Cardiac fibroblast (primary cell): ENCODE results near the gene FUCA1.
"Not testable (repeated sequence)": the region's sequence is repeated elsewhere in the genome, so short reads cannot be mapped to it uniquely, and the experiment has no call there.

Experiments
- DNase-seq, 2 donors: peaks; one replicate each; pipeline versions ENCODE4 v3.0.0 to v3.0.0-alpha.2; 2010; ENCODE audit warnings: low read depth in 2 of 2
- H3K4me3 ChIP-seq, 2 donors: replicated peaks in 1 of 2; 1 replicate in 1 of 2; 2 replicates in 1 of 2; pipeline ENCODE4 v1.5.1; 2011; ENCODE audit warnings: low read depth in 2 of 2, low read length in 2 of 2, mild to moderate bottlenecking in 2 of 2, moderate library complexity in 1 of 2
- TF ChIP-seq, protein P1 (sequence below): IDR thresholded peaks from one replicate; pipeline ENCODE4 v1.5.1; 2011; ENCODE audit warnings: low read depth, mild to moderate bottlenecking, low read length, inconsistent platforms

Gene FUCA1

DNA sequence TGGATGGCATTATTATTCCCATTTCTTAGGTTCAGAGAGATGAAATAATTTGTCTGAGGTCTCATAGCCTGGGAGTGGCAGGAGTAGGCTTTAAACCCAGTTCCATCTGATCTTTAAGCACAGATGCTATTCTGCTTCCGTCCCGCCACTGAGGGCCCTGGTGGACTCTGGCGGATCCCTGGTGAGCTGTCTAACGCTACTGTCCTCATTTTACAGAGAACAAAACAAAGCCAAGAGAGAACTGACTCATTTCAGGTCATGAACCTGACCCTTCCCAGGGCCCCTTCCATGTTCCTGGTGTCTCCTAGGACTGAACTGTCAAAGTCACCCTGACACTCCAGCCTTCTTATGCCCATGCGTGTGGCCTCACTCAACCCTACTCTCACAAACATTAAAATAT, 64.4 kb downstream of the FUCA1 start:
- DNase-seq = no peak
- H3K4me3 ChIP-seq = no peak overlapping the region
- TF ChIP-seq, protein P1, sequence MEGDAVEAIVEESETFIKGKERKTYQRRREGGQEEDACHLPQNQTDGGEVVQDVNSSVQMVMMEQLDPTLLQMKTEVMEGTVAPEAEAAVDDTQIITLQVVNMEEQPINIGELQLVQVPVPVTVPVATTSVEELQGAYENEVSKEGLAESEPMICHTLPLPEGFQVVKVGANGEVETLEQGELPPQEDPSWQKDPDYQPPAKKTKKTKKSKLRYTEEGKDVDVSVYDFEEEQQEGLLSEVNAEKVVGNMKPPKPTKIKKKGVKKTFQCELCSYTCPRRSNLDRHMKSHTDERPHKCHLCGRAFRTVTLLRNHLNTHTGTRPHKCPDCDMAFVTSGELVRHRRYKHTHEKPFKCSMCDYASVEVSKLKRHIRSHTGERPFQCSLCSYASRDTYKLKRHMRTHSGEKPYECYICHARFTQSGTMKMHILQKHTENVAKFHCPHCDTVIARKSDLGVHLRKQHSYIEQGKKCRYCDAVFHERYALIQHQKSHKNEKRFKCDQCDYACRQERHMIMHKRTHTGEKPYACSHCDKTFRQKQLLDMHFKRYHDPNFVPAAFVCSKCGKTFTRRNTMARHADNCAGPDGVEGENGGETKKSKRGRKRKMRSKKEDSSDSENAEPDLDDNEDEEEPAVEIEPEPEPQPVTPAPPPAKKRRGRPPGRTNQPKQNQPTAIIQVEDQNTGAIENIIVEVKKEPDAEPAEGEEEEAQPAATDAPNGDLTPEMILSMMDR = no peak

DNA sequence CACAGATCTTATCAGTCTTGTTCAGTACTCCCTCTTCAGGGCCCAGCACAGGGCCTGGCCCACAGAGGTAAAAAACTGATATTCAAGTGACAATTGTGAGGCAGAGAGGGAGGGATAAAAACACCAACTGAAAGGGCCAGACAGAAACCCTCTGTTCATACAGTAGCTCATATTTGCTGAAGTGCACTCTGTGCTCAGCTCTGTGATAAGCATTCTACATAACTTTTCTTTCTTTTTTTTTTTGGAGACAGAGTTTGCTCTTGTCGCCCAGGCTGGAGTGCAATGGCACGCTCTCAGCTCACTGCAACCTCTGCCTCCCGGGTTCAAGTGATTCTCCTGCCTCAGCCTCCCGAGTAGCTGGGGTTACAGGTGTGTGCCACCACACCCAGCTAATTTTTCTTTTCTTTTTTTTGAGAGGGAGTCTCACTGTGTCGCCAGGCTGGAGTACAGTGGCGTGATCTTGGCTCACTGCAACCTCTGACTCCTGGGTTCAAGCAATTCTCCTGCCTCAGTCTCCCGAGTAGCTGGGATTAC, 65.2 kb downstream of the FUCA1 start:
- H3K4me3 ChIP-seq, DNase-seq: not testable (repeated sequence)

DNA sequence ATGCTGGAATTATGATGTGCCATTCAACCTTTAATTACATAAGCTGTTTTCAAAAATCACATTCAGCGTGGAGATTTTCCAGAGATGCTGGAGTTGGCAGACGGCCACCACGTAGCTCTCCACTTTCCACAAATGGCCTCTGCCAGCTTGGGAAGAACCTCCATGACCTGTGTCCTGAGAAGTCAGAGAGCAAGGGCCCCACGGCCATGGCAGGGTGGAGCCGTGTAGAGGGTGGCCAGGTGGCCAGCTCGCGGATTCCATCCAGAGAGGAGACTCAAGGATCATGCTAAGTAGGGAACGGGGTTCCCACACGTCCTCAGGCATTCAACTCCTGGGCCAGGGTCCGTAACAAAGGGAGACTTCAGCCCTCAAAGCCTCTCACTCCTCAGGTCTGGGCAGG, 66.2 kb downstream of the FUCA1 start:
- TF ChIP-seq, protein P1 = no peak
- H3K4me3 ChIP-seq = no peak overlapping the region
- no peak for DNase-seq

DNA sequence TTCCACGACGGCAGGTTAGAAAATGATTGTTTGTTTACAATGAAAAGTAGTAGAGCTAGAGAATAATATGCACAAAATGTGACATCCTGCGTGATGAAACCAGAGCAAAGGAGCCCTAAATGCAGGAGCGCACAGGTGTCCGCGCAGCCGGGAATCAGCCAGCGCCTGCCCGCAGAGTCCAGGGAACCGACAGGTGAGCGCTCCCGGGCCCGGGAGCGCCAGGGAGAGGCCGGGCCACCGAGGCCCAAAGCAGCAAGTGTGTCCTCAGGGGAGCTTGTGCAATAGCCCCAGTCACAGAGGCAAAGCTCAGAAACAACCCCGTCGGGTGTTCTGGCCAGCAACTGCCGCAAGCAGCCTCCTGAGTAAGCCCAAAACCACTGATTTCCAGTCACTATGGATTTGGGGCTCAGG, 66.7 kb downstream of the FUCA1 start:
- TF ChIP-seq, protein P1 = no peak
- DNase-seq = no peak
- peak overlapping the region; percentile 84 to 96 for H3K4me3 ChIP-seq

DNA sequence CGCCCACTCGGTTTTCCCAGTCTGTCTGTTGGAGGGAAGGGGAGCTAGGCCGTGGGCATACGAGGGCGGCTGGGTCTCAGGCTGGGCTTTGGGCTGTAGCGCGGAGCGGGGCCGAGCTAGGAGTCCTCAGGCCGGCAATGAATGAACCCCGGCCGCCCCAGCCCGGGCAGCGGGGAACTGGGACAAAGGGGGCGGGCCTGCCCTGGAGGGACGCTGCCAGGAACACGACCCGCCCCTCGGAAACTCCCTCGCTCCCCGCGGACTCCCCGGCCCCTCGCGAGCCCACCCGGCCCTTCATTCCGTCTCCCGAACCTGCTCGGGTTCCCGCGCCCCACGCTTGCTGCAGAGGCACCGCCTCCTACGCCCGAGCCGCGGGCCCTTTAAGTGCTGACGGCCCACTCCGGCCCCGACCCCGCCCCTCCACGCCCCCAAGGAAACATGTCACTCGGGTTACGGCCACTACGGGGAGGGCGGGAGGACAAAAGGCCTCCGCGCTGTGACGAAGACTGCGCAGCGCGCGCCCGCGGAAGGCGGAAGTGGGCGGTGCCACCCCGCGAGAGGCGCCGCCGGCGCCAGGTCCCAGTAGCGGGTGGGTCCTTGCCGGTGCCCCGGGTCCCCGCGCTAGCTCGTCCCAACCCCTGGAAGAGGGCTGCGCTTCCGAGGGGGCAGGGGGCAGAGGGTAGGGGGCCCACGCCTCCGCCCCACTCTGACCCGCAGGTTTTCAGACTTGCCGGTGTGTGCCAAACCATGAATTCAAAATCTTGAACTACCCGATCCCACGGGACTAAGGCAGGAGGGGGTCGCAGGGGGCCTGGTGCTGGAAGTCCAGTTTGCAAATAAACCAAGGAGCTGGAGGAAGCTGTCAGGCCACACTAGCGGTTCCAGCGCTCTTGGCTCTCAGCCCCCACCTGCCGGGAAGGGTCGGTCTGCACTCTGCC, 67.4 kb downstream of the FUCA1 start, which contains the start of gene GALE:
Gene GALE (minus strand): TSS at position 355 of the 938 bp plus-strand sequence. CDS start 1,747 bp downstream, outside the sequence.
- peak; percentile 95 to 97 for DNase-seq
- H3K4me3 ChIP-seq = peak within 1 kb of the TSS; percentile 84 to 96
- TF ChIP-seq, protein P1 = no peak

DNA sequence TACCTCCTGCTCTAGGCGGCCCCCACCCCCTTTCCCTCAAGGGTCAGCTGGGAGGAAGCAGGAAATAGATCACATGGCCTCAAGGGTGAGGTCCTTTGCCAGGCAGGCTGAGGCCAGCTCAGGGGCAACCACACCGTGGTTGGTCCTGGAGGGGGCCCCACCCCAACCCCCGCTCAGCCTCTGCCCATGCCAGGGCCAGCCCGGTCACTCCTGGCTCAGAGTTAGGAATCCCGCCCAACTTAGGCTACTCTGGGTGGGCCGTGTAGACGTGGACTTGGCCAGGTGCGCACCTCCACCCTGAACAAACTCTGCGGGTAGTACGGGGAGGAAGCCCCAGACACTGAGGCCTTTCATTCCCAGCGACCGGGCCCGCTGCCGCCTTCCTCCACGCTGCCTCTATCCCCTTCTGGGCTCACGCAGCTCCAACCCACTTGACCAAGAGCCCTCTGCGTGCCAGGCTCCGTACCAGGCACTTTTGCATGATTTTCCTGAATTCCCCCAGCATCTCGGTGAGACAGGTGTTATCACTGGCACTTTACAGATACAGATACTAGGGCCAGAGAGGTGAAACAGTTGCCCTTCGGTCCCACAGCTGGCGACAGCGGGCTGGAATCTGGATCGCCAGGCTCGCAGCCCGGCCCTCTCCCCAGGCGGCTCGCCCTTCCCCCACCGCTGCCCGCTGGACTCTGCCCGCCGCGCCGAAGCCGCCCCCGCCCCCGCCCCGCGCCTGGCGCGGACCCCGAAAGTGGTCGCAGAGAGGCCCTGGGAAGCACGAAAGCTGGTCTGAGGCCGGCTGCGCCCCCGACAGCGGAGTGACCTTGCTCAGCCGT, 68.3 kb downstream of the FUCA1 start:
- TF ChIP-seq, protein P1 = no peak
- peak overlapping the region; percentile 84 to 96 for H3K4me3 ChIP-seq
- peak; percentile 82 to 85 for DNase-seq

DNA sequence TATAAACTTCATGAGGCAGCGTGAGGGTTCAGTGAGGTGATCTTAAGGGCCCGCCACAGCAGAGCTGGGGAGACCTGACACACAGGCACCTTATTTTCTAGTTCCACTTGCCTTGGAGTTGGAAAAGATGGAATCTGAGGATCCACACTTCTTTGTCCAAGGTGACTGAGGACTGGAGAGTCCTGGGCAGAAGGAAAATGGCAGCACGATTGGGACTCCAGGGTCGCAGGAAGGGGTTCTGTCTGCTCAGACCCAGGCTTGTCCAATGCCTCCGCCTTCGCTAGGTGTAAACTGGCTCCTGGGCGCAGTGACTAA, 68.9 kb downstream of the FUCA1 start:
- peak overlapping the region; percentile 84 to 96 for H3K4me3 ChIP-seq
- TF ChIP-seq, protein P1 = no peak
- no peak for DNase-seq
